Calu3 (cell line): ENCODE measurements around the gene DMAP1. TPM values are rescaled to one million over a fixed set of nuclear protein-coding genes. Genes with fewer than 3 reads are reported as not detected.

ENCODE experiments used
- BruUV-seq: library from RNA; stranded (reverse); fragments of 400-500 nt; replicated peaks from 2 replicates; lab custom pipeline; 2021; lab: Mats Ljungman, UMichigan
- CTCF ChIA-PET: fragments of 300-600 bp; sonication (Branson Sonifier 250); formaldehyde crosslinking; loops from one replicate; lab custom pipeline; 2022; ENCODE audit warnings: antibody characterized with exemption; lab: Charles Lee
- DNase-seq: peaks from one replicate; pipeline ENCODE4 v3.0.0; 2022
- H3K27ac Mint-ChIP-seq: one replicate; pipeline ENCODE4 v1.8.0; 2022; ENCODE audit warnings: mixed read lengths; ENCODE audit not compliant: unreplicated experiment
- H3K27me3 Mint-ChIP-seq: one replicate; pipeline ENCODE4 v1.8.0; 2022; ENCODE audit warnings: mixed read lengths; ENCODE audit not compliant: unreplicated experiment
- H3K36me3 Mint-ChIP-seq: one replicate; pipeline ENCODE4 v1.8.0; 2022; ENCODE audit warnings: mild to moderate bottlenecking, moderate library complexity, mixed read lengths; ENCODE audit not compliant: insufficient read depth, unreplicated experiment
- H3K4me1 Mint-ChIP-seq: one replicate; pipeline ENCODE4 v1.8.0; 2022; ENCODE audit warnings: mild to moderate bottlenecking, low read depth, mixed read lengths; ENCODE audit not compliant: unreplicated experiment
- H3K4me3 Mint-ChIP-seq: one replicate; pipeline ENCODE4 v1.8.0; 2022; ENCODE audit warnings: mild to moderate bottlenecking, low read depth, moderate library complexity, mixed read lengths; ENCODE audit not compliant: unreplicated experiment
- H3K9me3 Mint-ChIP-seq: one replicate; pipeline ENCODE4 v1.8.0; 2022; ENCODE audit warnings: low read depth, mixed read lengths; ENCODE audit not compliant: unreplicated experiment
- CTCF ChIP-seq: fragments of 200-600 bp; IDR thresholded peaks from one replicate; pipeline ENCODE4 v1.8.0; 2022; ENCODE audit warnings: antibody characterized with exemption; ENCODE audit not compliant: unreplicated experiment
- intact Hi-C: fragments of 100-400 bp; cut with micrococcal nuclease; formaldehyde crosslinking; loops from one replicate; pipeline ENCODE4 v1.10.0; 2022; ENCODE audit not compliant: unreplicated experiment
- total RNA-seq: library from RNA; stranded (reverse); gene quantifications from 2 replicates; pipeline ENCODE4 v1.2.3, GENCODE V29; 2022

DMAP1 gene
- total RNA-seq, 1 experiment from 2014 or later = 42.9 TPM

DNA sequence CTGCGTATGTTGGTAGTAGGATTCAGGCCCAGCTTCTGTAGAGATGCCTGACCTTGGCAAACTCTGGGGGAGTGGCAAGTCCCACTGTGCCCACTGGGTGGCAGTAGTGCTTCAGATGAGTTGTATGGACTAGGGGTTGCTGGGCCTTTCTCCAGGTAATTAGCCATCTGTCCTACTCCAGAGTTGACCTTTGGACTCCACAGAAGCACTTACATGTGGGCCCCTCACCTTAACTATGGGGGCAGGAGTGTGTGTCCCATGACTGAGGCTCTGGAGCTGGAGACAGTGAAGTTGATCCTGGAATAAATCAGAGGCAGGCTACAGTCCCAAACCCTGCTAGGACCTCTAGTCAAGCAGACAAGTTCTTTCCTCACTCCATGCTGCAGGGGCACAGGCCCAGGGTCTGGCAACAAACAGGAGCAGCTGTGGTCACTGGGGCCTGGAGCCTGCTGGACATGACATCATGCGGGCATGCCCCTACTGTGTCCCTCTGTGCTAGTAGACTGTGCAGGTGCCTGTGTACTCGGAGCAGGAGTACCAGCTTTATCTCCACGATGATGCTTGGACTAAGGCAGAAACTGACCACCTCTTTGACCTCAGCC, 4.6 kb downstream of the DMAP1 start:
- intact Hi-C loops = loop anchor here (1.0 to 10.0 kb wide), 4 partner anchors 144 to 435 kb away; no protein-coding TSS in a partner anchor
- no peaks in the 10 kb centered on the region for H3K27me3 Mint-ChIP-seq
- H3K4me1 Mint-ChIP-seq = peaks cover 17% of the 10 kb centered on the region
- H3K4me3 Mint-ChIP-seq = no peak overlapping the region
- BruUV-seq = no TSS peak
- H3K36me3 Mint-ChIP-seq = peaks cover 38% of the 10 kb centered on the region
- CTCF ChIA-PET = interaction anchor here (0.5 to 1.5 kb wide), 8 partner anchors 19 to 435 kb away, joined by 3 to 12 read pairs (median 4); no protein-coding TSS in a partner anchor
- no peaks in the 10 kb centered on the region for H3K9me3 Mint-ChIP-seq
- DNase-seq = peak; percentile 86
- no peak overlapping the region for H3K27ac Mint-ChIP-seq
- peak; percentile 81 for TF ChIP-seq CTCF

DNA sequence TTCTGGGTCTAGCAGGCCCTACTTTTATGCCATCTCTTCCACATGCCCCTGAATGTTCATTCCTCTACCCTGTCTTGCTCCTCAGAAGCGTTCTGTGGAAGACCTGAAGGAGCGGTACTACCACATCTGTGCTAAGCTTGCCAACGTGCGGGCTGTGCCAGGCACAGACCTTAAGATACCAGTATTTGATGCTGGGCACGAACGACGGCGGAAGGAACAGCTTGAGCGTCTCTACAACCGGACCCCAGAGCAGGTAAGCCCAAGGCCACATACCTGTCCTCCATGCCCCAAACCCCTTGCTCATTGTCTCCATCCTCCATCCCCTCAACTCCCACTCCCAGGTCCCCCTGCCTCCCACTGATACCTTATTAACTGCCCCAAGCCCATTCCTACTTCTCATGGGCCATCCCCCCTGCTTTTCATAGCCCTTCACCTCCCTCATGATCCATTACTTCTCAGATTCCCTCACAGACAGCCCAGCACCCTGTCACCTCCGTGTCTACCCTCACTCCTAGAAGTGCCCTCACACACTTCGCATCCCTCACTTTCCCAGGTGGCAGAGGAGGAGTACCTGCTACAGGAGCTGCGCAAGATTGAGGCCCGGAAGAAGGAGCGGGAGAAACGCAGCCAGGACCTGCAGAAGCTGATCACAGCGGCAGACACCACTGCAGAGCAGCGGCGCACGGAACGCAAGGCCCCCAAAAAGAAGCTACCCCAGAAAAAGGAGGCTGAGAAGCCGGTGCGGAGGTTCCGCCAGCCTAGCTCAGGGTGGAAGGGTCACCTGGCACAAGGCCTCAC, 5.4 kb downstream of the DMAP1 start:
- H3K36me3 Mint-ChIP-seq = peaks cover 31% of the 10 kb centered on the region
- intact Hi-C loops = loop anchor here (5.0 to 10.0 kb wide), 2 partner anchors 144 to 286 kb away; no protein-coding TSS in a partner anchor

GRCh38 chr1:44219301-44219626, 6.0 kb downstream of the DMAP1 start:
- BruUV-seq = no TSS peak
- intact Hi-C loops = loop anchor here (5.0 to 10.0 kb wide), 2 partner anchors 143 to 286 kb away; no protein-coding TSS in a partner anchor
- H3K36me3 Mint-ChIP-seq = peaks cover 25% of the 10 kb centered on the region

More for the DNA sequence above, 5.4 kb downstream of the DMAP1 start:
- Mint-ChIP-seq H3K4me1 (peaks cover 14% of the 10 kb centered on the region), H3K27ac (no peak overlapping the region), H3K9me3 (no peaks in the 10 kb centered on the region), H3K4me3 (no peak overlapping the region), H3K27me3 (no peaks in the 10 kb centered on the region)
- CTCF ChIA-PET = interaction anchor here (1.3 to 1.5 kb wide), 2 partner anchors 22 to 282 kb away, joined by 5 to 10 read pairs; no protein-coding TSS in a partner anchor
- BruUV-seq = no TSS peak
- DNase-seq = no peak
- TF ChIP-seq CTCF = no peak

More at GRCh38 chr1:44219301-44219626, 6.0 kb downstream of the DMAP1 start:
- Mint-ChIP-seq H3K27ac (no peak overlapping the region), H3K27me3 (no peaks in the 10 kb centered on the region), H3K9me3 (no peaks in the 10 kb centered on the region), H3K4me3 (no peak overlapping the region), H3K4me1 (peaks cover 9% of the 10 kb centered on the region)
- no peak for TF ChIP-seq CTCF
- DNase-seq = no peak
- CTCF ChIA-PET = interaction anchor here (1.3 kb wide), 1 partner anchor 281 kb away, joined by 10 read pairs; no protein-coding TSS in a partner anchor
